T-cell (primary cell): Measurements from ENCODE around the gene RERE. TPM values are rescaled to one million over a fixed set of nuclear protein-coding genes. Genes with fewer than 3 reads are reported as not detected.

Experiments used
- ATAC-seq, 4 experiments: fragments of 200-7000 bp in 3 of 4; fragments of 150-1000 bp in 1 of 4; cut with Tn5 transposase; replicated peaks in 1 of 4; 1 replicate in 3 of 4; 2 replicates in 1 of 4; pipeline ENCODE4 v1.10.0; 2021; ENCODE audit warnings: moderate library complexity in 3 of 4, mild to moderate bottlenecking in 2 of 4, moderate number of reproducible peaks in 1 of 4
- CTCF ChIA-PET, 2 donors: fragments of 300-600 bp; sonication (Branson Sonifier 250); formaldehyde crosslinking; loops; one replicate each; lab custom pipeline; 2022; ENCODE audit warnings: antibody characterized with exemption in 2 of 2; lab: Charles Lee
- POLR2A ChIA-PET, 2 donors: fragments of 300-600 bp; sonication (Branson Sonifier 250); formaldehyde crosslinking; loops; one replicate each; lab custom pipeline; 2022; ENCODE audit warnings: antibody characterized with exemption in 2 of 2; lab: Charles Lee
- DNase-seq, 35 experiments: peaks; one replicate each; pipeline versions ENCODE4 v3.0.0 to v3.0.0-alpha.2; 2013 to 2023
- H3K27ac ChIP-seq: one replicate; pipeline ENCODE4 v1.5.1; 2013; ENCODE audit warnings: low read length
- H3K27me3 ChIP-seq, 2 experiments: replicated peaks in 1 of 2; 1 replicate in 1 of 2; 2 replicates in 1 of 2; pipeline versions ENCODE4 v1.6.1 to v1.7.0; 2013; ENCODE audit warnings: low read length in 1 of 2, mixed read lengths in 1 of 2; ENCODE audit not compliant: control insufficient read depth in 2 of 2, insufficient read depth in 2 of 2; ENCODE audit errors: extremely low read depth in 1 of 2
- H3K36me3 ChIP-seq, 2 donors: 1 replicate in 1 of 2; 2 replicates in 1 of 2; pipeline versions ENCODE4 v1.6.1 to v1.7.0; 2013; ENCODE audit warnings: low read length in 1 of 2; ENCODE audit not compliant: control insufficient read depth in 2 of 2, insufficient read depth in 1 of 2; ENCODE audit errors: extremely low read depth in 1 of 2
- H3K4me1 ChIP-seq, 2 experiments: 1 replicate in 1 of 2; 2 replicates in 1 of 2; pipeline versions ENCODE4 v1.6.1 to v1.7.0; 2013; ENCODE audit warnings: low read length in 2 of 2, mixed read lengths in 1 of 2; ENCODE audit not compliant: insufficient read depth in 2 of 2, control insufficient read depth in 1 of 2; ENCODE audit errors: extremely low read depth in 1 of 2
- H3K4me3 ChIP-seq, 2 donors: 1 replicate in 1 of 2; 2 replicates in 1 of 2; pipeline versions ENCODE4 v1.5.1 to v1.7.0; 2013; ENCODE audit warnings: mild to moderate bottlenecking in 2 of 2, low read length in 1 of 2, moderate library complexity in 1 of 2; ENCODE audit not compliant: control insufficient read depth in 1 of 2; ENCODE audit errors: extremely low read depth in 1 of 2
- H3K9me3 ChIP-seq: 2 replicates; pipeline ENCODE4 v1.7.0; 2013
- H3K27ac Mint-ChIP-seq, 2 donors: one replicate each; pipeline ENCODE4 v1.8.0; 2020 to 2021; ENCODE audit warnings: mild to moderate bottlenecking in 2 of 2, mixed read lengths in 2 of 2
- H3K27me3 Mint-ChIP-seq, 2 donors: one replicate each; pipeline ENCODE4 v1.8.0; 2021 to 2022; ENCODE audit warnings: mixed read lengths in 2 of 2
- H3K36me3 Mint-ChIP-seq: one replicate; pipeline ENCODE4 v1.8.0; 2021; ENCODE audit warnings: mixed read lengths
- H3K4me1 Mint-ChIP-seq, 3 donors: one replicate each; pipeline ENCODE4 v1.8.0; 2020 to 2022; ENCODE audit warnings: mixed read lengths in 3 of 3, mild to moderate bottlenecking in 1 of 3
- H3K4me3 Mint-ChIP-seq, 3 donors: one replicate each; pipeline ENCODE4 v1.8.0; 2020 to 2022; ENCODE audit warnings: mild to moderate bottlenecking in 3 of 3, mixed read lengths in 3 of 3, moderate library complexity in 3 of 3
- H3K9me3 Mint-ChIP-seq, 3 donors: one replicate each; pipeline ENCODE4 v1.8.0; 2020 to 2022; ENCODE audit warnings: mixed read lengths in 3 of 3
- WGBS: methylation state at CpG from one replicate; pipeline ENCODE4 v1.1.5; 2013; ENCODE audit warnings: missing lambda C conversion rate; ENCODE audit not compliant: insufficient coverage; 5-methylcytosine and 5-hydroxymethylcytosine counted together
- total RNA-seq, 35 experiments: library from RNA in 6 of 35; stranded (reverse) in 6 of 35; fragments of 120-200 nt in 1 of 35; gene quantifications; one replicate each; pipeline versions ENCODE4 v1.2.1 to v1.2.4 and lab custom pipeline; 2013 to 2026

The RERE gene
- total RNA-seq, 5 donors from 2014 or later (not counting 1 experiment from before 2014, with no cell fraction given): 85.1 to 116 (median 103) TPM

- POLR2A ChIA-PET: interaction anchor here in 1 of 2 donors (0.9 kb wide), 1 partner anchor 14 kb away, joined by 3 read pairs; no protein-coding TSS in a partner anchor
- no peak overlapping the region for H3K27ac ChIP-seq
Observed at GRCh38 chr1:8664887-8665286, 152.6 kb downstream of the RERE start.

GRCh38 chr1:8663915-8664329 lies 153.5 kb downstream of the RERE start:
- 48% methylated on average over 2 of the region's 2 CpGs for WGBS

More at GRCh38 chr1:8664887-8665286, 152.6 kb downstream of the RERE start:
- no peak overlapping the region for H3K4me3 ChIP-seq
- H3K27ac Mint-ChIP-seq: no peak overlapping the region
- no peak for ATAC-seq
- CTCF ChIA-PET: no interaction called here
- H3K9me3 ChIP-seq: no peaks in the 10 kb centered on the region
- H3K4me1 Mint-ChIP-seq: peaks cover 7 to 18% (median 16%) of the 10 kb centered on the region in 3 donors
- H3K27me3 Mint-ChIP-seq: no peaks in the 10 kb centered on the region
- H3K4me1 ChIP-seq: peaks cover 34 to 44% of the 10 kb centered on the region in 2 experiments
- H3K27me3 ChIP-seq: no peaks in the 10 kb centered on the region
- H3K9me3 Mint-ChIP-seq: no peaks in the 10 kb centered on the region
- H3K36me3 ChIP-seq: no peaks in the 10 kb centered on the region
- no peak overlapping the region for H3K4me3 Mint-ChIP-seq
- H3K36me3 Mint-ChIP-seq: no peaks in the 10 kb centered on the region
- DNase-seq: no peak
- WGBS: 87% methylated on average over 3 of the region's 4 CpGs

DNA sequence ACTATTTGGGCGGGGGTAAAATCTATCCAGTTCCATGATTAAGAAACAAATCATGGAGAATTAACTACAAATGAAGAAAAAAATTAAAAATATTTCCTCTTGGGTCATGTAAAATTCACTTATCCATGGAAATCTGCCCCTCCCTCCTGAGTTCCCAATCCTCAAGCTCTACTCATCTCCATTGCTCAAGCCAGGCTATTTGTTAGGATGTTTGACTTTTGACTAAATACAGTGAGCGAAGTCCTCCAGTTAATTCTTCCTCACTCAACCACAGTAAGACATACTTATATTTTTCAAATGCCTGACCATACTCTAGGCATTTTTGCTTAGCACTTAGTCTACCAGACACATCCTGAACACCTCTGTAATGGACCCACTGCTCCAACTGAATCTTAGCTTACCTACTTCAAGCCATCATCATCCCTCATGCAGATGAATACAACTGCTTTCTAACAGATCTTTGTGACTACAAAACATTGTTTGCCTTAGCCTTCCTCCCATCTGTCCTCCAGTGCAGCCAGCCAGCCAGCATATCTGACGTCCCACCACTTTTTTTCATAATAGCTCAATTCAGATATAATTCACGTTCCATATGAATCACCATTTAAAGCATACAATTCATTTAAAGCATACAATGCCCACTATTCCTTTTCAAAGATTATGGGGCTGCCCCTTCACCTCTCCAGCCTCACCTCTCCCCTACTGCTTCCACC lies 154.2 kb downstream of the RERE start:
- Histone ChIP-seq H3K4me3 (no peak overlapping the region), H3K36me3 (no peaks in the 10 kb centered on the region), H3K27me3 (no peaks in the 10 kb centered on the region), H3K4me1 (peaks cover 34 to 42% of the 10 kb centered on the region in 2 experiments), H3K9me3 (no peaks in the 10 kb centered on the region), H3K27ac (no peak overlapping the region)
- H3K9me3 Mint-ChIP-seq: no peaks in the 10 kb centered on the region
- POLR2A ChIA-PET: interaction anchor here in 1 of 2 donors (0.5 kb wide), 1 partner anchor 211 kb away, joined by 6 read pairs; no protein-coding TSS in a partner anchor
- no peak for ATAC-seq
- no peak overlapping the region for H3K4me3 Mint-ChIP-seq
- H3K36me3 Mint-ChIP-seq: no peaks in the 10 kb centered on the region
- no peak for DNase-seq
- H3K4me1 Mint-ChIP-seq: peaks cover under 1 to 10% (median 2%) of the 10 kb centered on the region in 3 donors
- H3K27ac Mint-ChIP-seq: no peak overlapping the region
- no peaks in the 10 kb centered on the region for H3K27me3 Mint-ChIP-seq
- WGBS: 93% methylated on average over 3 of the region's 4 CpGs
- CTCF ChIA-PET: interaction anchor here in 1 of 2 donors (1.8 kb wide), 1 partner anchor 16 kb away, joined by 5 read pairs; no protein-coding TSS in a partner anchor

More at GRCh38 chr1:8663915-8664329, 153.5 kb downstream of the RERE start:
- peak in 3 of 4 experiments; percentile 63 to 76 (median 65) for ATAC-seq
- no peaks in the 10 kb centered on the region for H3K9me3 Mint-ChIP-seq
- H3K27me3 Mint-ChIP-seq: no peaks in the 10 kb centered on the region
- H3K27ac ChIP-seq: no peak overlapping the region
- peaks cover 2 to 13% (median 7%) of the 10 kb centered on the region in 3 donors for H3K4me1 Mint-ChIP-seq
- H3K36me3 Mint-ChIP-seq: no peaks in the 10 kb centered on the region
- H3K4me3 Mint-ChIP-seq: no peak overlapping the region
- ChIA-PET CTCF (interaction anchor here in 1 of 2 donors (1.8 kb wide), 1 partner anchor 17 kb away, joined by 5 read pairs; no protein-coding TSS in a partner anchor), POLR2A (no interaction called here)
- H3K27ac Mint-ChIP-seq: no peak overlapping the region
- H3K4me1 ChIP-seq: peaks cover 34 to 42% of the 10 kb centered on the region in 2 experiments
- peak in 1 of 35 experiments; percentile 17 for DNase-seq
- H3K4me3 ChIP-seq: no peak overlapping the region
- H3K36me3 ChIP-seq: no peaks in the 10 kb centered on the region
- H3K27me3 ChIP-seq: no peaks in the 10 kb centered on the region
- no peaks in the 10 kb centered on the region for H3K9me3 ChIP-seq

DNA sequence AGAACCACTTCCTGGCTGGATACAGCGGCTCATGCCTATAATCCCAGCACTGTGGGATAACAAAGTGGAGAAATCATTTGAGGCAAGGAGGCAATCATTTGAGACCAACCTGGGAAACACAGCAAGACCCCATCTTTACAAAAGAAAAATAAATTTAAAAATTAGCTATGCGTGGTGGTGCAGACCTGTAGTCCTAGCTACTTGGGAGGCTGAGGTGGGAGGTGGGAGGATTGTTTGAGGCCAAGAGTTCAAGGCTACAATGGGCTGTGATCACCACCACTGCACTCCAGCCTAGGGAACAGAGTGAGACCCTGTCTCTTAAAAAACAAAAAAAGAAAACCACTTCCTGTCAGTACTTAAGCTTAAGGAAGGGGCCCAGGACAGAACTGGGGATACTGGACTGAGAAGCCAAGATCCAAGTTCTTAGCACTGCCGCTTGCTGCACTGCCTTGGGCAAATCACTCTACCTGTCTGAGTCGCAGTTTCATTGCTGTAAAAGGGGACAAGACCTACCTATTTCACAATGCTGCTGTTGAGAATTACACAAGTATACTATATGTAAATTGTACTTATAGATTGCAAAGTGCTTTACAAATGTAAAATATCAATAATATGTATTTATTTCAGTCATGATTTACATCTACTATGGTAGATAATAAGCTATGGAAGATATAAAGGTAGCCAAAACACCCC lies 154.9 kb downstream of the RERE start:
- Mint-ChIP-seq H3K4me1 (peaks cover 0 to 7% (median 2%) of the 10 kb centered on the region in 3 donors), H3K27me3 (no peaks in the 10 kb centered on the region), H3K36me3 (no peaks in the 10 kb centered on the region), H3K9me3 (no peaks in the 10 kb centered on the region), H3K4me3 (no peak overlapping the region), H3K27ac (no peak overlapping the region)
- H3K4me1 ChIP-seq: peaks cover 34 to 42% of the 10 kb centered on the region in 2 experiments
- no peak for ATAC-seq
- no peaks in the 10 kb centered on the region for H3K9me3 ChIP-seq
- DNase-seq: no peak
- no peaks in the 10 kb centered on the region for H3K36me3 ChIP-seq
- CTCF ChIA-PET: interaction anchor here in 1 of 2 donors (0.6 to 1.8 kb wide), 2 partner anchors 11 to 15 kb away, joined by 3 to 5 read pairs; no protein-coding TSS in a partner anchor
- WGBS: no CpG with 5 or more reads among the region's 4 CpGs
- H3K27me3 ChIP-seq: no peaks in the 10 kb centered on the region
- H3K27ac ChIP-seq: no peak overlapping the region
- POLR2A ChIA-PET: interaction anchor here in 1 of 2 donors (0.5 kb wide), 1 partner anchor 212 kb away, joined by 6 read pairs; no protein-coding TSS in a partner anchor
- no peak overlapping the region for H3K4me3 ChIP-seq

DNA sequence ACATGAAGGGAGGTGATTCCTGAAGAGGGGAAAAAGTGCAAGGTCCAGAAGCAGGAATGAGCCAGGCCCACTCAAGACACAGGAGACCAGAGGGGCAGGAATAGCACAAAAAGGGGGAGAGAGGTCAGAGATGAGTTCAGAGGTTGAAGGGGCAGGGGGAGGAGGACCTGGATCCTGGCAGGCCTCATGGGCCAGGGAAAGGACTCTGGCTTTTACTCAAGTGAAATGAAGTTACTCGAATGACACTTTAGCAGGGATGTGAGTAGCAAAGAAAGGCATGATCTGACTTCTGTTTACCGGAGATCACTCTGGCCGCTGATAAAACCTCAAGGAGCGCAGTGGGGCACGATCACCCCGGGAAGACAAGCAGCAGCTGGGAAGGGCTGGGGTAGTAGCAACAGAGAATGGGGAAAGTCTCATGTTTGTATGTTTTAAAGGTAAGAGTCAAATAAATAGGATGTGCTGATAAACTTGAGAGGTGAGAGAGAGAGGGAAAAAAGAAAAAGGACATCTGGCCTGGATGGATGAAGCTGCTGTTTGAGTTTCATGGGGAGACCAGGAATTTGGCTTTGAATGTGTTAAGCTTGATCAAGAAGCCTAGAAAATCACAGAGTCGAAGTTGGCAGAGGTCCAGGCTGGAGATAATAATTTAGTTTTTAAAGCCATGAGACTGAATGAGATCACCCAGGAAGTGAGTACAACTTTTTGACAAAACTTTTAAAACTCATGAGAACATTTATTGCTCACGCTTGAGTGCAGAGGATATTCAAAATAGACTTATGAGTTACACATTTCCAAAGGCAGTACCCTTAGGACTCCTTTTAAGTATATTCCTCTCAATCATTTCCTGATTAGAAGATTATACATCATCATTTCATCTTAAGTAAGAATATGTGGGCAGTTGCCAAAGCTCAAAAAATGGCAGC lies 156.0 kb downstream of the RERE start:
- DNase-seq: peak in 2 of 35 experiments; percentile 5 to 7
- Histone ChIP-seq H3K27me3 (no peaks in the 10 kb centered on the region), H3K9me3 (no peaks in the 10 kb centered on the region), H3K36me3 (no peaks in the 10 kb centered on the region), H3K4me1 (peaks cover 34 to 38% of the 10 kb centered on the region in 2 experiments), H3K27ac (no peak overlapping the region), H3K4me3 (no peak overlapping the region)
- Mint-ChIP-seq H3K9me3 (no peaks in the 10 kb centered on the region), H3K27ac (no peak overlapping the region), H3K4me1 (peaks cover 0 to 7% (median 2%) of the 10 kb centered on the region in 3 donors), H3K36me3 (no peaks in the 10 kb centered on the region), H3K4me3 (no peak overlapping the region), H3K27me3 (no peaks in the 10 kb centered on the region)
- ChIA-PET CTCF (interaction anchor here in 1 of 2 donors (0.6 kb wide), 2 partner anchors 10 to 156 kb away, joined by 3 to 4 read pairs; partner anchors contain the start of gene RERE), POLR2A (no interaction called here)
- WGBS: 95% methylated on average over 6 of the region's 8 CpGs
- no peak for ATAC-seq
